NOMO-1 treated with DMSO at 0.1 percent for 48 hours (cell line): ENCODE measurements around the gene GNAT3.

Experiments used
- DNase-seq: peaks from one replicate; lab custom pipeline; 2025; ENCODE audit not compliant: unreplicated experiment; lab: John Stamatoyannopoulos, UW

Gene GNAT3

DNA sequence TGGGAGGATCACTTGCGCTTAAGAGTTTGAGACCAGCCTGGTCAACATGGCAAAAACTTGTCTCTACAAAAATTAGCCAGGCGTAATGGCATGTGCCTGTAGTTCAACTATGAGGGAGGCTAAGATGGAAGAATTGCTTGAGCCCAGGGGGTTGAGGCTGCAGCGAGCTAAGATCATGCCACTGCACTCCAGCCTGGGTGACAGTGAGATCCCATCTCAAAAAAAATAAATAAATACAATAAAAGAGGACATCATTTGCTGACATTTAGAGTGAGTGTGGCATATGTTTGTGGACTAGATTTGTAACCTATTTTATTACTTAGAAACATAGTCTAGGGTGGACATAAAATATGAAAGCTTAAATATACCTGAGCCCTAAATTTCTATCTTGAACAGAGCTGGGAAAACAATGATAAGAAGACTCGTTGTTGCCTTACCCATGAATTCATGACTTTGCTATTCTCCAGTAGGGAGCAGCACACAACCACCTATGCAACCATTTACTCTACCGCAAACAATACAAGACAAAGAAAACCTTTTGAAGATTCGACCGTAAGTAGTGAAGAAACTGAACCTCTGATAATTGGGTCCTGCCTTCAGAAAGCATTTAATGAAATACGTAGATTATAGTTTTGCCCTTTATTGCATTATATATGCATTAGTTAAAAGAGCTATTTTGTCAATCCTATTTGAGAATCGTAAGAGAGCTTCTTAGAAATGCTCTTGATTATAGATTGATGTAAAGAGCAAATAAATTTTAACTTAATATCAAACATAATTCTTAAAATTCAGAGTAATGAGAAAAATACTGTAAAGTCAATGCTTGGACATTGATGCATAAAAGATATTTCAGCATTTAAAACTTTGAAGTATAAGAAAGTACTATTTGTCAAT, 83.5 kb downstream of the GNAT3 start:
- peak; percentile 92 for DNase-seq

DNA sequence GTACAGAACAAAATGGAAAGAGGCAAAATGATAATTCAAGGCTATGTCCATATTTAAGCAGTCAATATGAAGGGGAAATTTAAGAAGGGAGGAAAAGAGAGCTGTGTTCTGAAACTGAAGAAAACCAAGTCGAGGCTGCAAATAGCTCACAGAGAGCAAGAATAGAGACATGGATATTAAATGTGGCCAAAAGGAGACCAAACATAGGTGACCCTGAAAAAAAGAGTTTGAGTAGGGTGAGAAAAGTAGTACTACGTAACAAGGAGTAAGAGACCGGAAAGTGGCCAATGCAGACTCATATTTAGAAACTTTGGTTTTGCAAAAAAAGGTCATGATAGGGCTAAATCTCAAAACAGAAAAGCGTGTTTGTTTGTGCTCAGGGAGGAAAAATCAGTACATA, 84.6 kb downstream of the GNAT3 start:
- DNase-seq: no peak

DNA sequence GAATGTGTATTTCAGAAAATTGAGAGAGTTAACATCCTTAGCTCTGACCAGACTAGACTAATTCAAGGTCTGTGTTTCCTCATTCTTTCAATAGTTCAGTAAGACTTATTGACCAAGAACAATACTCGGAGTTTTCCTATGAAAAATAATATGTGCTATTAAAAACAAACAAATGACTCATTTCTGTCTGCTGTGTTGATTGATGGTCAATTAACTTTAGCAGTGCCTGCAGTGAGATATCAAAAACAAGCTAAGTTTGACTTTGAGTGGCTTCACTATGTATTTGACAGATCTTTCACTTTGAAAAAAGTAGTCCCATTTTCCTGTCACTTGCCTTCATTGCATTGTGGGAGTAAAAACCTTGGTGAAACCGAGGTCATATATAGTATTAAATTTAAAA, 91.0 kb downstream of the GNAT3 start:
- no peak for DNase-seq

DNA sequence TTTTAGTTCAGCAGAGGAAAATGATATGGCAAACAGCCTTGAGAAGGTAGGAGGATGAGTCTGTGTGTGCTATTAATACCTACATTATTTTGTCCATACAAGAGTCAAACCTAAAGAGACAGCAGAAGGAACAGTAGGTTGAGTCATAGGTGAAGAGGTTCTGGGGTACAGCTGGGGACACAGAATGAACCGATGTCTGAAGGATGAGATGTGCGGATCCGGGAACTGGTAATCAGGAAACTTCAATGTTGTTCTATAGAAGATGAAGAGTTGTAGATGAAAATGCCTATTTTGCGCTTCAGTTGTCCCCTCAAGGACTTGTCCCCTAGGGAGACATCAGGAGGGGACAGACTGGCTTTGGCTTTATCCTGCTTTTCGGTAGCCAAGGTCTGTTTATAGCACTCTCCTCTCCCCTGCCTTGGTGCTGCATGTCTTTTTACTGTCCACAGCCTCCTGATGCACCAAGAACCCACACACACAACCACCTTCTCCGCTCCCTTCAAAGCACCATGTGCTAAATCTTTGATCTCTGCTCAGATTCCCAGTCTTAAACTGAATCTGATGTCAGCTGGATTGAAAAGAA, 94.6 kb downstream of the GNAT3 start:
- DNase-seq: no peak

DNA sequence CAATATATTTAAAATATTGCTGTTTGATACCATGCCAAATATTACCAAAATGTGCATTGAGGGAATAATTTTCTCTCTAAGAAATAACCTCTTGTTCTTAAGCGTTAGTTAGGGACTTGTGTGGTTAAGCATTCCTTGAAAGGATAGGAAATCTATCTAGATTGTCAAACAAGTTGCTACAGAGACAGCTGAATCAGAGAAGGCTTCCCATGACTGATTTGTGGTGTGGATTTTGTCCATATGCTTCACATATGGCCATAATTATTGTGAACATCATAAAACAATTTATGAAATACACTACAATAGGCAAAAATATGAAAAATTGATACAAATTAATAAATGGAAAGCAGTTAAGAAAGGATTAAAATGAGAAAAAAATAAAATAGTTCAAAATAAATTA, 96.3 kb downstream of the GNAT3 start:
- no peak for DNase-seq

DNA sequence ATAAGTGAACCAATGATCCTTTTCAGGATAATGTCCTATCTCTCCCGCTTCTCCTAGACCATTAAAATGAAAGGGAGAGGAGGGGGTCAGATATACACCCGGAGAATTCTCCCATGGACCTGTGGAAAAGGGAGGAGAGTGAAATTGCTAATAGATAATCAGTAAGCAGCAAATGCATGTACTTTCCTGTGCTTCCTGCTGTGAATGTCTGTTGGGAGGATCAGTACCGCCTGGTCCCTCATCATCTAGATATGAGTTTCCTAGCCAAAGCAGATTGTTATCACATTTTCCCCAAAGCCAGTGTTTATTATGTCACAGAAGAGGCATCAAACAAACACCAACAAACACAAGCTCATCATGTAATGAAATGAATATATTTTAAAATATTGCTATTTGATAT, 96.8 kb downstream of the GNAT3 start:
- no peak for DNase-seq

DNA sequence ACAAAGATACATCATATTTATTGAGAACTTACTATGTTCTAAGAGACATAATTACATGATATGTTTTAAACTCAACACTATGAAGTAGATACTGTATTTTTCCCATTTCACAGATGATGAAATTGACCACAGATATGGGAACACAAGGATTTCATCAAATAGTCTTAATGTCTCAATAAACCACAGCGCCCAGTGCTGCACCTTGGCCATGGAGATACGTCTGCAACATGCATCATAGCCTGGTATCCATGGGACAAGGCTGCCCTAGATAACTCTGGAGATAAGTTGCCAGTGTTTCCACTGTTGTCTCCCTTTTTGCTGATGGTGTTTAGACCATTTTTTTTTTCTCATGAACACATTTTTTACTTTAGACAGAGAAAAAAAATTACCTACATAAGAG, 97.5 kb downstream of the GNAT3 start:
- DNase-seq: no peak

DNA sequence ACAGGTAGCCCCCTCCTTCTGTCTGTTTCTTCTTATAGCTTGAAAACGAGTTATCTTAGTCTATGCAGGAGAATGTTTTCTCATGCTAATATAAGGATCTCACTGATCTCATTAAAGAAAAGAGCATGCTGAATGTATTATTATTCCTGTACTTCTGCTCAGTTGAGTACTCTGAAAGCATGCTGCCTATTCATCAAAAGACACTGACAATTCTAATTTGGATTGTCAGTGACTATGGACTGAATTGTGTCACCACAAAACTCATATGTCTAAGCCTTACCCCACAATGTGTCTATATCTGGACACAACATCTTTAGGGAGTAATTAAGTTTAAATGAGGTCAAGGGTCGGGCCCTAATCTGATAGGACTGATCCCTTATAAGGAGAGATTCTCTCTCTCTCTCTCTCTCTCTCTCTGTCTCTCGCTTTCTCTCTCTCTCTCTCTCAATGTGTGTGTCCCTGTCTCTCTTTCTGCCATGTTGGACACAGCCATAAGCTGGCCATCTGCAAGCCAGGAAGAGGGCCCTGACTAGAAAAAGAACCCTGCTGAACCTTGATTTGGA, 98.4 kb downstream of the GNAT3 start:
- no peak for DNase-seq

DNA sequence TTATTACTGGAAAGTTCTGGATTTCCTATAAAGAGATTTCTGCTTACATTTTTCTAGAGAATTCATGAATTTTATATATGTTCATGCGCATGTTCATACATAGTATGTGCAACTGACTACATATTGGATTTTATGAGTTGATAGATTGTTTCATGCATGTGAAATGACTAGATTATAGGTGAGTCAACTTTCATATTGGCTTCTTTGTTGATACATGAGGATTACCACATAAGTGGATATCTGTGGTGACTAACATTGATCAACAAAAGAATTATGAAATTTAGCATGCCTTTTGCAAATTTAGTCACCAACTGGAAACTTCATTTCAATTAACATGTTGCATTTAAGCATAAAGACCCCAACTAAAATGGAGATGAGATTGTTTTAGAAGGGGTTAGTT, 99.0 kb downstream of the GNAT3 start:
- no peak for DNase-seq

DNA sequence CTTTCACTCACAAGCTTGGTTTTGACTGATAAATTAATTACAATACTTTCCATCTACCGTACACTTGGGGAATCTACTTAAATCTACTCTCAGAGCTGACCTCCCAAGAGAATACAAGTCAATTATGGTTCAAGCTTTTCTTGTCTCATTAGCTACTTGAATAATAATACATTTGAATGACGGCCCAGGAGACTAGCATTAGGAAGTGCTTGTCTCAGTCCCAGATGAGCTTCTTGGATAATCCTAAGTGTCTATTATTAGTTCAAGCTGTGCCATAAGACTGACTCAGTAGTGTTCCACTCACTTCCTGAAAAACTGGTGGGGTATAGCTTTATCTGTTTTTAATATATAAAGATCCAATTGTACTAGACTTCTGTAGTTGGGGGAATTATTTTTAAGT, 100.2 kb downstream of the GNAT3 start:
- no peak for DNase-seq

DNA sequence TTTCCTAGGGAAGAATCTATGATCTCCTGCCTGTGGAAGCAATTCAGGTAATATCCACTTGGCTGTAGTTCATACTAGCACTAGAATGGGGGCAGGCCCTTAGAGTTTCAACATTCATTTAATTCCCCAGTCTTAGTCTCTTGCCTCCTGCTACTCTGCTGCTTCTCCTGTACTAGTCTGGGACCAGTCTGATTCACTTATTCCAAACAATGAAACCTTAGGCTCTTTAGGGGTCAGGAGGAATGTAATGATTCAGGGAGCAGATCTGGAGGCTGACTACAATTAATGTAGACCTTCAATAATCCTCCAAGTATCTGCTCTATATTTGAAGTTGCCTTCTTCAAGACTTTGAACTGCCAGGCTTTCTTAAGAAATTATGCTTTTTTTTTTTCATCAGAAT, 101.8 kb downstream of the GNAT3 start:
- no peak for DNase-seq
